ENCODE measurements around the gene TJAP1. TPM values are rescaled to one million over a fixed set of nuclear protein-coding genes. Genes with fewer than 3 reads are reported as not detected.

TJAP1 gene
- total and polyA plus RNA-seq, 2 donors (not counting 3 experiments of a cell fraction or from before 2014, with no cell fraction given): 28.4 to 31.8 TPM

DNA sequence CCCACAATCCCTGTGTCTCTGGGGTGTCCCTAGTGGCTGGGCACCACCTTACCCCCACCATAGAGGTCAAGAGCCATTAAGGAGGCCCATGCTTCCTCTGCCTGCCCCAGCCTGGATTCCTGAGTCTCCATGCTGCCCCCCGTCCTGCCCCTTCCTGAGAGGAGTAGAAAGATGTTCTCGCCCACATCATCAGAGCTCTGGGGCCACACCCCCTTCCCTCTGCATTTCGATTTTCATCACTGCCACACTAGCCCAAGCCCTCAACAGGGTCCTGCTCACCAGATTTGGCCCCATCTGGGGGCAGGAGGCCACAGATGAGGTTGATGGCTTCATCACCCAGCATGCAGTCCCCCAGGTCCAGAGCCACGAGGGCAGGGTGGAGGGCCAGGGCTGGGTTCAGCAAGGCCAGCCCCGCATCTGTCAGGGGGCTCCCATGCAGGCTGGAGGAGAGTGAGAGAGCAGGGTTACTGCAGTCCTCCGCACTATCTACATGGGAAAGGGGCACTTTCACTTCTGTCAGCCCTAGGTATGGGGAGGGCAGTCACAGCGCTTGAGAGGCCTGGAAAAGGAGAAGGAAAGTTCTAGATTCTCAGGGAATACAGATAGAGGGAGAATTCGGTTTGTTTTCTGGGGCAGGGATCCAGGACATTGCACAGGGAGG is 31.2 kb downstream of the TJAP1 start:
- Histone ChIP-seq H3K9me1 (replicated peaks; ENCODE audit: control insufficient read depth, extremely low read depth, insufficient read depth, low read length) (no peaks in the 10 kb centered on the region), H4K20me1 (replicated peaks; ENCODE audit: control insufficient read depth, extremely low read depth, insufficient read depth, low read length) (no peaks in the 10 kb centered on the region), H3K4me2 (ENCODE audit: insufficient read depth, low read length) (no peak overlapping the region), H3K27me3 (ENCODE audit: control insufficient read depth in 2 of 2, insufficient read depth in 2 of 2, low read length in 2 of 2) (no peaks in the 10 kb centered on the region), H3K27ac (ENCODE audit: insufficient read depth, low read depth, low read length) (no peak overlapping the region), H3K79me2 (ENCODE audit: control insufficient read depth, insufficient read depth, low read length) (no peaks in the 10 kb centered on the region), H3K4me1 (ENCODE audit: control insufficient read depth, extremely low read depth, insufficient read depth, low read length) (peaks cover 7% of the 10 kb centered on the region), H3K9me3 (replicated peaks; ENCODE audit: control insufficient read depth, insufficient read depth, low read length) (no peaks in the 10 kb centered on the region), H2AFZ (ENCODE audit: low read depth, low read length) (no peak overlapping the region), H3K9ac (replicated peaks; ENCODE audit: extremely low read depth, insufficient read depth, low read length) (no peak overlapping the region), H3K36me3 (ENCODE audit: control insufficient read depth in 2 of 2, extremely low read depth in 1 of 2, insufficient read depth in 2 of 2, low read length in 2 of 2) (peaks cover 0 to 31% of the 10 kb centered on the region in 2 experiments), H3K4me3 (replicated peaks in 1 of 3; ENCODE audit: insufficient read depth in 1 of 3, low read depth in 1 of 3, low read length in 3 of 3) (no peak overlapping the region)
- CTCF ChIA-PET: interaction anchor here (1.9 to 19.0 kb wide), 6 partner anchors 9 to 280 kb away, joined by 5 to 289 read pairs (median 34); partner anchors contain the start of genes DLK2 and DNPH1
- no peak for FAIRE-seq
- dilution Hi-C loops (cut with MboI; ENCODE audit: extremely low pct_ligation_motif_present, low sequenced_read_pairs): no loop called here
- intact Hi-C loops (cut with micrococcal nuclease): loop anchor here (10.0 kb wide), 1 partner anchor 604 kb away; no protein-coding TSS in a partner anchor
- TF ChIP-seq POLR2A (IDR thresholded peaks at IDR 0.05; ENCODE audit: low read depth, low read length): no peak
- no peak for TF ChIP-seq POLR2AphosphoS5 (IDR thresholded peaks at IDR 0.05; ENCODE audit: insufficient read depth, low read depth, low read length)
- no peak for TF ChIP-seq FOS (IDR thresholded peaks at IDR 0.05; ENCODE audit: borderline replicate concordance, insufficient read depth, low read length)
- TF ChIP-seq MYC (IDR thresholded peaks at IDR 0.05; ENCODE audit: low read depth, low read length): no peak
- no peak for TF ChIP-seq JUN (IDR thresholded peaks at IDR 0.05; ENCODE audit: borderline replicate concordance, insufficient read depth, insufficient read length, low read depth)
- no peak for TF ChIP-seq CTCF (IDR thresholded peaks at IDR 0.05; ENCODE audit: extremely low read depth in 1 of 2, insufficient read depth in 1 of 2, low read depth in 1 of 2, low read length in 2 of 2)
- TF ChIP-seq EZH2 (IDR thresholded peaks at IDR 0.05; ENCODE audit: borderline replicate concordance, low read depth, low read length, severe bottlenecking): no peak
- DNase-seq (ENCODE audit: low read depth, low spot score): no peak
- POLR2A ChIA-PET: interaction anchor here (0.6 kb wide), 1 partner anchor 288 kb away, joined by 3 read pairs; no protein-coding TSS in a partner anchor
- BruUV-seq (replicated peaks): no TSS peak
